HCT116 (cell line): ENCODE results near the gene CCL23. TPM values are rescaled to one million over a fixed set of nuclear protein-coding genes. Genes with fewer than 3 reads are reported as not detected.

Experiments
- ATAC-seq: fragments of 200-7000 bp; cut with Tn5 transposase; 2 replicates; pipeline ENCODE4 v1.9.1; 2020; ENCODE audit warnings: mild to moderate bottlenecking, moderate library complexity
- BruUV-seq: library from RNA; stranded (reverse); fragments of 400-500 nt; replicated peaks from 2 replicates; lab custom pipeline; 2021; lab: Mats Ljungman, UMichigan
- CTCF ChIA-PET: fragments of 300-600 bp; sonication (Branson Sonifier 250); formaldehyde crosslinking; loops from one replicate; lab custom pipeline; 2021; ENCODE audit warnings: antibody characterized with exemption; lab: Charles Lee
- POLR2A ChIA-PET: fragments of 300-600, 350-600 bp; sonication (Branson Sonifier 250); formaldehyde crosslinking; loops from one replicate; lab custom pipeline; 2021; ENCODE audit warnings: antibody characterized with exemption; lab: Charles Lee
- RAD21 ChIA-PET, 2 experiments: fragments of 300-600 bp; sonication (Branson Sonifier 250); formaldehyde crosslinking; loops; one replicate each; lab custom pipeline; 2023; ENCODE audit warnings: low total read pairs in 2 of 2; ENCODE audit not compliant: uncharacterized antibody in 2 of 2, unreplicated experiment in 2 of 2, low non-redundant PET in 1 of 2; lab: Charles Lee
- DNase-seq: peaks from one replicate; pipeline ENCODE4 v3.0.0-alpha.2; 2010; ENCODE audit warnings: low read depth, low spot score
- H2AFZ ChIP-seq: fragments of 200-600 bp; shearing (Covaris generic), sonication (generic); 2 replicates; pipeline ENCODE4 v1.6.1; 2017; ENCODE audit warnings: low read depth, mixed run types, mixed read lengths, antibody characterized with exemption, low read length; ENCODE audit not compliant: poor library complexity, severe bottlenecking
- H3K27ac ChIP-seq: 2 replicates; pipeline ENCODE4 v1.5.1; 2012; ENCODE audit warnings: low read depth, low read length
- H3K27me3 ChIP-seq: fragments of 200-600 bp; sonication (generic); 2 replicates; pipeline ENCODE4 v1.6.1; 2016; ENCODE audit warnings: mixed run types, low read length, mixed read lengths; ENCODE audit not compliant: insufficient read depth
- H3K36me3 ChIP-seq, 2 experiments: fragments of 200-500 bp in 1 of 2; fragments of 200-600 bp in 1 of 2; sonication (Bioruptor generic) in 1 of 2; sonication (generic) in 1 of 2; 2 replicates each; pipeline versions ENCODE4 v1.5.1 to v1.6.1; 2014 to 2016; ENCODE audit warnings: low read length in 2 of 2, inconsistent platforms in 1 of 2, mixed read lengths in 1 of 2, mixed run types in 1 of 2; ENCODE audit not compliant: insufficient read depth in 2 of 2, control insufficient read depth in 1 of 2
- H3K4me1 ChIP-seq, 2 experiments: fragments of 200-600 bp in 1 of 2; sonication (generic) in 1 of 2; 2 replicates each; pipeline versions ENCODE4 v1.5.1 to v1.6.1; 2012 to 2017; ENCODE audit warnings: low read length in 2 of 2, inconsistent platforms in 1 of 2, mild to moderate bottlenecking in 1 of 2, mixed read lengths in 1 of 2, mixed run types in 1 of 2, moderate library complexity in 1 of 2; ENCODE audit not compliant: insufficient read depth in 2 of 2, control insufficient read depth in 1 of 2
- H3K4me2 ChIP-seq: fragments of 200-600 bp; sonication (generic); 2 replicates; pipeline ENCODE4 v1.6.1; 2017; ENCODE audit warnings: mixed run types, low read length, mixed read lengths
- H3K4me3 ChIP-seq, 2 experiments: fragments of 200-600 bp in 1 of 2; sonication (generic) in 1 of 2; replicated peaks in 1 of 2; 2 replicates each; pipeline ENCODE4 v1.5.1; 2011 to 2016; ENCODE audit warnings: low read length in 2 of 2, control low read depth in 1 of 2, low read depth in 1 of 2, mild to moderate bottlenecking in 1 of 2, mixed read lengths in 1 of 2, mixed run types in 1 of 2
- H3K79me2 ChIP-seq: fragments of 200-600 bp; sonication (generic); 2 replicates; pipeline ENCODE4 v1.6.1; 2017; ENCODE audit warnings: mild to moderate bottlenecking, mixed run types, low read length, moderate library complexity, mixed read lengths; ENCODE audit not compliant: insufficient read depth
- H3K9ac ChIP-seq: fragments of 200-600 bp; sonication (generic); 2 replicates; pipeline ENCODE4 v1.6.1; 2016; ENCODE audit warnings: low read length, mixed read lengths
- H3K9me2 ChIP-seq: fragments of 200-600 bp; sonication (generic), shearing (Covaris generic); 2 replicates; pipeline ENCODE4 v1.6.1; 2017; ENCODE audit warnings: mixed run types, mild to moderate bottlenecking, moderate library complexity; ENCODE audit not compliant: insufficient read depth
- H3K9me3 ChIP-seq, 2 experiments: fragments of 200-500 bp in 1 of 2; fragments of 200-600 bp in 1 of 2; sonication (Bioruptor generic) in 1 of 2; sonication (generic) in 1 of 2; 2 replicates each; pipeline ENCODE4 v1.6.1; 2014 to 2017; ENCODE audit warnings: low read length in 2 of 2, mixed read lengths in 2 of 2, inconsistent platforms in 1 of 2, low read depth in 1 of 2, mild to moderate bottlenecking in 1 of 2, mixed run types in 1 of 2, moderate library complexity in 1 of 2; ENCODE audit not compliant: control insufficient read depth in 1 of 2, insufficient read depth in 1 of 2
- H4K20me1 ChIP-seq: fragments of 200-600 bp; sonication (generic), shearing (Covaris generic); 2 replicates; pipeline ENCODE4 v1.6.1; 2017; ENCODE audit warnings: mixed run types, mild to moderate bottlenecking, moderate library complexity; ENCODE audit not compliant: insufficient read depth
- CEBPB ChIP-seq: IDR thresholded peaks from 2 replicates; pipeline ENCODE4 v1.6.1; 2012; ENCODE audit warnings: low read depth
- CTCF ChIP-seq, 3 experiments: fragments of 200-600 bp in 1 of 3; sonication (generic) in 1 of 3; IDR thresholded peaks in 2 of 3; conservative IDR thresholded peaks in 1 of 3; 2 replicates each; pipeline ENCODE4 v1.5.1; 2012 to 2017; ENCODE audit warnings: low read depth in 2 of 3, low read length in 2 of 3, antibody characterized with exemption in 1 of 3, borderline replicate concordance in 1 of 3, control low read depth in 1 of 3, mild to moderate bottlenecking in 1 of 3, mixed read lengths in 1 of 3, mixed run types in 1 of 3, moderate library complexity in 1 of 3; ENCODE audit not compliant: insufficient read depth in 1 of 3
- ELF1 ChIP-seq: IDR thresholded peaks from 2 replicates; pipeline ENCODE4 v1.6.1; 2012; ENCODE audit warnings: low read depth, borderline replicate concordance
- EZH2phosphoT487 ChIP-seq: fragments of 200-600 bp; IDR thresholded peaks from 2 replicates; pipeline ENCODE4 v1.6.1; 2018; ENCODE audit warnings: antibody characterized with exemption, borderline replicate concordance
- POLR2A ChIP-seq: IDR thresholded peaks from 2 replicates; pipeline ENCODE4 v1.7.0; 2011; ENCODE audit warnings: borderline replicate concordance; ENCODE audit not compliant: insufficient read depth, insufficient read length; ENCODE audit errors: extremely low read depth
- RAD21 ChIP-seq: IDR thresholded peaks from 2 replicates; pipeline ENCODE4 v1.6.1; 2012; ENCODE audit warnings: low read depth, mild to moderate bottlenecking
- REST ChIP-seq: IDR thresholded peaks from 2 replicates; pipeline ENCODE4 v1.6.1; 2012; ENCODE audit warnings: low read depth
- SIN3A ChIP-seq: IDR thresholded peaks from 2 replicates; pipeline ENCODE4 v1.6.1; 2012; ENCODE audit warnings: low read depth
- SRF ChIP-seq: IDR thresholded peaks from 2 replicates; pipeline ENCODE4 v1.6.1; 2012; ENCODE audit warnings: low read depth
- ZFX ChIP-seq: fragments of 450-650 bp; IDR thresholded peaks from 2 replicates; pipeline ENCODE4 v1.6.1; 2017
- intact Hi-C: fragments of 100-400 bp; cut with micrococcal nuclease; formaldehyde crosslinking; loops from 2 replicates; pipeline ENCODE4 v1.10.0; 2022
- total RNA-seq: library from RNA; stranded (reverse); gene quantifications from one replicate; pipeline ENCODE4 v1.2.1, GENCODE V29; 2021; ENCODE audit not compliant: unreplicated experiment

Gene CCL23
- total RNA-seq, 1 experiment from 2014 or later = not detected

GRCh38 chr17:35965272-35965671 is 52.5 kb downstream of the CCL23 start:
- no peak overlapping the region for H3K9ac ChIP-seq
- BruUV-seq = no TSS peak
- intact Hi-C loops = loop anchor here (5.0 kb wide), 2 partner anchors 172 to 517 kb away; no protein-coding TSS in a partner anchor
- no peak for TF ChIP-seq POLR2A
- TF ChIP-seq ZFX = no peak
- TF ChIP-seq ELF1 = no peak
- no peak overlapping the region for H3K27ac ChIP-seq
- H3K9me2 ChIP-seq = no peaks in the 10 kb centered on the region
- H3K4me2 ChIP-seq = no peak overlapping the region
- POLR2A ChIA-PET = no interaction called here
- DNase-seq = no peak
- CTCF ChIA-PET = interaction anchor here (1.3 to 1.5 kb wide), 2 partner anchors 11 to 184 kb away, joined by 4 to 5 read pairs; no protein-coding TSS in a partner anchor
- no peaks in the 10 kb centered on the region for H3K36me3 ChIP-seq
- no peak for ATAC-seq
- no peaks in the 10 kb centered on the region for H3K9me3 ChIP-seq
- RAD21 ChIA-PET = no interaction called here
- H4K20me1 ChIP-seq = no peaks in the 10 kb centered on the region
- H3K4me3 ChIP-seq = no peak overlapping the region
- H3K4me1 ChIP-seq = no peaks in the 10 kb centered on the region
- no peaks in the 10 kb centered on the region for H3K79me2 ChIP-seq
- no peaks in the 10 kb centered on the region for H3K27me3 ChIP-seq
- no peak overlapping the region for H2AFZ ChIP-seq

- Histone ChIP-seq H3K27me3 (no peaks in the 10 kb centered on the region), H3K9me3 (no peaks in the 10 kb centered on the region)
- intact Hi-C loops = no loop called here
- BruUV-seq = no TSS peak
- TF ChIP-seq CTCF (IDR thresholded peaks at IDR 0.05 in 2 of 3, conservative IDR thresholded peaks at IDR 0.05 in 1 of 3; ENCODE audit: borderline replicate concordance in 1 of 3, insufficient read depth in 1 of 3, low read depth in 2 of 3, low read length in 2 of 3) (no peak), POLR2A (no peak), SIN3A (no peak), SRF (no peak), RAD21 (no peak), REST (no peak), EZH2phosphoT487 (no peak), CEBPB (no peak)
- TF ChIP-seq, all 23 proteins: peak for 0
- Histone ChIP-seq H3K4me2 (no peak overlapping the region), H4K20me1 (no peaks in the 10 kb centered on the region), H3K27ac (no peak overlapping the region), H3K4me1 (no peaks in the 10 kb centered on the region), H2AFZ (no peak overlapping the region), H3K9me2 (no peaks in the 10 kb centered on the region), H3K36me3 (no peaks in the 10 kb centered on the region), H3K9ac (no peak overlapping the region), H3K4me3 (no peak overlapping the region), H3K79me2 (no peaks in the 10 kb centered on the region)
- ChIA-PET RAD21 (no interaction called here), POLR2A (interaction anchor here (0.6 kb wide), 1 partner anchor 12 kb away, joined by 3 read pairs; no protein-coding TSS in a partner anchor), CTCF (no interaction called here)
- DNase-seq (no peak), ATAC-seq (no peak)
These were observed 54.1 kb downstream of the CCL23 start for GRCh38 chr17:35963663-35964062.
